Posterior cingulate gyrus (tissue), 11 donors: ENCODE results near the gene THSD7B.
"Not testable (repeated sequence)": the region's sequence is repeated elsewhere in the genome, so short reads cannot be mapped to it uniquely, and the experiment has no call there.

Experiments
- DNase-seq, 10 donors: peaks; one replicate each; pipeline versions ENCODE4 v3.0.0 to v3.0.0-alpha.2; 2020 to 2021; ENCODE audit warnings: mixed read lengths in 3 of 10
- intact Hi-C: fragments of 100-400 bp; cut with DNase I; formaldehyde crosslinking; loops from one replicate; pipeline ENCODE4 v1.15.1; 2023

THSD7B gene

DNA sequence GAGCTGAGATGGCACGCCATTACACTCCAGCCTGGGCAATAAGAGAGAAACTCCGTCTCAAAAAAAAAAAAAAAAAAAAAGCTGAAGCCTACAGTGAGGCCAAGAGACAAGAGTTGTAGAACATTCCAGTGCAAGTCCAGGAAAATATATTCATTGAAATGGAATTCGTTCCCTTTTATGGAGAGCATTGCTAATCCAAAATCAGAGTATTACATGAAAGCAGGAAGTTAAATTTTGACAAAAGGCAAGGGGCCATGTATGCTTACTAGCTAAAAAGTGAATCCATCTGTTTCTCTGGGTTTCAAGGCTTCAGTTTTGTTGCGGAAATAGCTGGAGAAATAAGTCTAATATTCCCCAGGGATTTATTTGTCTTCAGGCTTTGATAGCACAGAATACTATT, 471.7 kb downstream of the THSD7B start:
- no peak for DNase-seq
- intact Hi-C loops, result no loop called here

DNA sequence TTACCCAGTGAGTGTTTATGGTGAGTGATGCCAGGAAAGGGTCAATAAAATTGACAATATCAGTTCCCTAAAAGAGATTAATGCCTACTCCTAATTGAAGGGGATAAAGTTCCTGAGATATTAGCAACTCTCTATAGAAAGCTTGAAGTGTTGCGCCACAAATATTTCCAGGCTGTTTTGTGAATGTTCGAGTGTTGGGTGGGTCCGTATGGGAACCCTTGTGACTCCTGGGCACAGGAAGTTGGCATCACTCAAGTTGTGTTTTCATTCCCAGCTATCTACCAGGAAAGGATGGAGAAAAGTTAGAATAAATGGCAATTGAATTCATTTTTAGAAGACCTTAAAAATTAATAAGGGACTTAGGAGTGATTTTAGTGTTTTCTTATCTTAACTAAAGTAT, 472.7 kb downstream of the THSD7B start:
- intact Hi-C loops, result no loop called here
- no peak for DNase-seq

DNA sequence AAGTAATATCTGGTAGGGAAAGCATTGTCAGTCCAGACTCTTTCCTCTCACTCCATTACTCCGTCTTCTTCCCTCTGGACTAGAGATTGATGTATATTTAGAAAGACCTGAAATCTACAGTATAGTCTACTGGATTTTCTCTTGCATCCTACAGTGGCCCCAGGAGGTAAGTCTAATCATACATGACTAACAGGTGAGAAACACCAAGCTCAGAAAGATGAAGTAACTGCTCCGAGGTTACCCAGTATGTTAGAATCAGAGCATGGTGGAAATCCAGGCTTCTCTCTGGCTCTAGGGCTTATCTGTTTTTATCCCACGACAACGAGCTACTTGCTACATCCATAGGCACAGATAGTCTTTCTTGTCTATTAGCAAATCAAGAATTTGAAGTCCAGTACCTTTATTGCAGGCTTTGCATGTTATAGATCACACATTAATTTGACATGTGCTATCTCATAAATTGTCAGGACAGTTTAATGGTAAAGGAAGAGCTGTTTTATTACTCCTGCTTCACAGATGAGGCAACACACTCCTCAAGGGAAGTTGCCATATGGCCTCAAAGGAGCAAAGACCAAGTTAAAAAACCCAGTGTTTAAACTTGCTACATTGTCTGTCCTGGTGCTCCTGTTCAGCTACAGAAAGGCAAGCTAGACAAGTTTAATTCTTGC, 484.3 kb downstream of the THSD7B start:
- intact Hi-C loops, result no loop called here
- no peak for DNase-seq

DNA sequence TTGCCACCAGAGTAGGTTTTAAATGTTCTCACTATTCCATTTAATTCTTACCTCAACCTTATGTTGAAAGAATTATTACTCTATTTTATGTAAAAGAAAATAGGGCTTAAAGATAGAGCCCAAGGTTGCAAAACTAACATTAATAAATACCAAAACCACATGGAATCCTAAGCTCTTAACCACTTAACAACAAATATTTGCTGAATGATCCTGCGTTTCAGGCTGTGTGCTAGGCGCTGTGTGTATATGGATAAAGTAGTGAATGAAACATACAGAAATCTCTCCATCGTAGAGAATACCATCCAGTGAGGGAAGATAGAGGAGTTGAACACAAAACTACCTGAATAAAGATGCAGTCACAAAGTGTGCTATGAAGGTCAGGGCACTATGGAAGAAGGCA, 485.1 kb downstream of the THSD7B start:
- intact Hi-C loops, result no loop called here
- no peak for DNase-seq

DNA sequence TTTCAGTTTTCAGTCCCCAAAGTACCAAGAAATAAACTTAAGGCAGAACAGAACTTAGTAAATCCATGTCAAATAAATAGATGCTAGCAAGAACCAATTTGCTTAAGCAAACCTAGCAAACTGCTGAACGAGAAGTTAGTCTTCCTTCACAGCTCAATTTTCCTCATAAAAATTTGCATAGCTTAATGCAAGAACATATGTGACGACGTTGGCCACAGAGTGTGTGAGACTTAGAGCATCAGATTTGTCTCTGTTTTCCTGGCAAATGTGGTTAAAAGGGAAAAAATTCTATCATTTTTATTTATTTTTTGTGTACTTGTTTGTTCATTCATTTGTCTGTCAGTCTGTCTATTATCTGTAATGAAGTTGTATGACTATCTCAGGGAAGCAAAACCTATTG, 485.7 kb downstream of the THSD7B start:
- no peak for DNase-seq
- intact Hi-C loops, result no loop called here

DNA sequence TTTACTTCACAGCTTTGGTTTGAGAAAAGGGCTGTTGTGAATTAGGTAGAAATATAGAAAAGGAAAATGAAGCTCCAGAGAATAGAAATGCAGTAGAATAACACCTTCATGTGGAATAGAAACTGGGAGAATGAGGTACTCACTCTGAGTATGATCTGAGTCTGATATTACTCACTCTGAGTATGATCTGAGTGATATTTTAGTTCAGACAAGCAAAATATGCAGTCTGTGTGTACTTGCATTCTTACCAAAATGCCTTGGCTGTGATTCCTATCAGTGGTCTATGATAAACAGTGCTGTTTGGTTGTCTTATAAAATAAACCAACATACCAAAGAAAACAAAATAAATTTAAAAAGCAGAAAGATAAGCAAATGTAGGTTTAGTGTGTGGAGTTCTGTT, 487.6 kb downstream of the THSD7B start:
- intact Hi-C loops, result no loop called here
- no peak for DNase-seq

DNA sequence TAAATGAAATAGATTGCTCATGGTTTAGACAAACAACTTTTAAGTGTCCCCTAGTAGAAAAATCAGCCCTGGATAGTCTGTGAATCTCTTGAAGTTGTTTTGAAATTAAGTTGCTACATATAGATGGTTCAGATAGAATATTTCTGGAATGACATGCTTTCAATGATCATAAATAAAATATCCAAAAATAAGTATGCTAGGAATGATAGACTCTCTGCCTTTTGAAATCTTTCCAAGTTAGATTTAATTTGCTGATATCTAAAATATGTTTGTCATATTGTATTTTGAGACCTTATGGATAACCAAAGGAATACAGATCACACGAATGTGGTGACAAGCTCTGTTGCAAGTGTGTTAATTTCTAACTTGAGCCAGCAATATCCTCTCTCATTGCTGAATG, 488.7 kb downstream of the THSD7B start:
- intact Hi-C loops, result no loop called here
- DNase-seq, result no peak

DNA sequence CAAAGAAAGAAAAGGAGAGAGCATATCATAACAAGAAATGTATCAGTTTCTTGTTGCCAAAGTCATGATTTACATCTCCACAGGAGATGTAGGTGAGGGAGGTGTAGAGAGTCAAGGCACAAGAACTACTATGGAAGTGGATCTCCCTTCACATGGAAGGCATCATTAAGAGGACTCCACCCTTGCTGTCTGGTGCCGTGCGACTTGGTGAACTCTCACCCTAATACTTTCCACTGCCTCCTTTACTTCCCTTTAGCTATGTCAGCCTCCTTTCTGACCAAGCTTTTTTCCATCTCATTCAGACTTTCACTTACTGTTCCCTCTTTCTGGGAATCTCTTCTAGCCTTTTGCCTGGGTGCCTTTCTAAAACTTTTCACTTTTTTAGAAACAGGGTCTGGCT, 490.0 kb downstream of the THSD7B start:
- DNase-seq, result no peak
- intact Hi-C loops, result no loop called here

DNA sequence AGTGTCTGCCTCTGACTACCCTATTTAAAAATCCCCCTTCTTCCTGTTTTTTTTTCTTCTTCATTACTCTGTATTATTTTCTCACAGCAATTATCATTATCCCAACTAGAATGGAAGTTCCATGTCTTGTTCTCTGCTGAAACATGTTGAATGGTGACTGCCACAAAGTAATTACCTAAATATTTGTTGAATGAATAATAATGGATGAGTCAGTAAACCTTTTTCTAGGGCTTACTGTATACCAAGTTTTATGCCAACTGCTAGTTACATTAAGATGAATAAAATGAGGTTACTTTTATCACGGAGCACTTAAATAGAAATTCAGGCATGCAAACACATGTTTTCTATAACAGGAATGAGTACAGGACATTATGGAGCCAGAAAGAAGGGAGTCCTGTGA, 490.6 kb downstream of the THSD7B start:
- no peak for DNase-seq
- intact Hi-C loops, result no loop called here

DNA sequence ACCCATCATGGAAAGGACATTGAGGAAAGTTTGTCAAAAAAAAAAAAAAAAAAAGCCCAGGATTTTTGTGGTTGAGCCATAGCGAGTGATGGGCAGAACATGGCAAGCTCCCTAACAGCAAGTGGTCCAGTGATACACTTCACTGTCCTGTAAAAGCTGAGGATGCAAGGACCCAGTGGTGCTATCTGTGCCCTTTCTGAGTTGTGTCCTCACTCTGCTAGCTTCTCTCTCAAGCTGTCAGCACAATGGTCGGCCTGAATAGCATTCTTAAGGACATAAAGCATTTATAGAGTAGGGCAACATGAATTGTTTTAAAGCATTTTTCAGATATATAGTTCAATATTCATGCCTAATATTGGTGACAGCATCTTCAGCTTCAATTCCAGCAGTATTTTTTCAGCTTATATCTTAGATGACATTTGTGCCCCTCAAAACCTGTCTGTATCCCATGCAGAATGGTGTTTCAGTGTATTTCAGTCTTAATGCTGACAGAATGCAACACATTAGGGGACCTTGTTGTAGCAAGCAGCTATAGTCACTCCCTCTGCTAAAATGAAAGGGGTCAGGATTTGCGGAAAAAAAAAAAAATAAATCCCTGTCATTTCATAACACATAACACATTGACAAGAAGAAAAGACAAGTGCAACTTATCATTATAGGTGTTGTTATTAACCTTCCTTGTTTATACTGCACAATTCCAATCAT, 496.7 kb downstream of the THSD7B start:
- intact Hi-C loops, result no loop called here
- no peak for DNase-seq

DNA sequence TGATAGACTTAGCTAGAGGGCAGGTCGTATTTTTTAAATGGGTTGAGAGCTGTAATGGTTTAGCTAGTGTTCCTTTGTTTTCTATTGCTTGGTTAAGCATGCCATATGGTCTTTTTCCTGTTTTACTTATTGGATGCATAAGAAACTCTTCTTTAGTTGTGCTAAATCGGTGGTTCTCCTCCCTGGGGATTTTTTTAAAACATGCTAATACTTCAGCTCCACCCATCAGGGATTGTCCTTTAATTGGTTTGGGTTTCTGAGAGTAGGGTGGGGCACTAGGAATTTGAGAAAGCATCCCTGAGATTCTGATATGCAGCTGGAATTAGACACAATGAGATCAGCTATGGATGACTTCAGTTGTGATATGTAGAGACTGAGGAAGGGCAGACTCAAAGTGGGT, 497.2 kb downstream of the THSD7B start:
- intact Hi-C loops, result no loop called here
- DNase-seq, result no peak

DNA sequence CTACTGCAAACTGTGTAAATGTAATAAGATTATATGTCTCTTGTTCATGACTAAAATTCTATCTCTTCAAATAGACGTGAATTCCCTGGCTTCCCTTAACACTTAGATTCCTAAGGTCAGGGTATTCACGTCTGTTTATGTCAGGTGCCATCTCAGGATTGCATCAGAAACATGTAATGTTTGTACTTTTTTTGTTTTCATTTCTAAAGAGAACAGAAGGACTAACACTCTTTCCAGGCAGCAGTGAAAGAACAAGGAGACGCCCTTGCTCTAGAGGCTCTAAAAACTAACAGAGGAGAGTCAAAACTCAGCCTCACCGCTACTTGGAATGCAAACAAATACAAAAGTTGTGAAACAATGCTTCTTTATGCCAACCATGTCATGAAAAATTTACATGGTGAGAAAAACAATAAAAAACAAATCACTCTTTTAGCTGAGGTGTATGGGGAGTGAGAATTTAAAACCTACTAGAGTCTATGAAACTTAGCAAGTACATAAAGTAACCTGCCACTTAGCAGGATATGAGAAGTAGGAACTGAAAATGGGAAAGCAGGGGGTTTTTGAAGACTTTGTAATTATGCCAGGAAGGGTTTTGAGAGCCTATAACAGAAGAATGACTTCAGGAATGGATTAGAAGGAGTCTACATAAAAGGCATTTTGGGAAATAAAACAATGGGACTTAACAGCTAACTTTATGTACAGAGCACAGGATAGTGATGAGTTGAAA, 522.7 kb downstream of the THSD7B start:
- intact Hi-C loops, result no loop called here

DNA sequence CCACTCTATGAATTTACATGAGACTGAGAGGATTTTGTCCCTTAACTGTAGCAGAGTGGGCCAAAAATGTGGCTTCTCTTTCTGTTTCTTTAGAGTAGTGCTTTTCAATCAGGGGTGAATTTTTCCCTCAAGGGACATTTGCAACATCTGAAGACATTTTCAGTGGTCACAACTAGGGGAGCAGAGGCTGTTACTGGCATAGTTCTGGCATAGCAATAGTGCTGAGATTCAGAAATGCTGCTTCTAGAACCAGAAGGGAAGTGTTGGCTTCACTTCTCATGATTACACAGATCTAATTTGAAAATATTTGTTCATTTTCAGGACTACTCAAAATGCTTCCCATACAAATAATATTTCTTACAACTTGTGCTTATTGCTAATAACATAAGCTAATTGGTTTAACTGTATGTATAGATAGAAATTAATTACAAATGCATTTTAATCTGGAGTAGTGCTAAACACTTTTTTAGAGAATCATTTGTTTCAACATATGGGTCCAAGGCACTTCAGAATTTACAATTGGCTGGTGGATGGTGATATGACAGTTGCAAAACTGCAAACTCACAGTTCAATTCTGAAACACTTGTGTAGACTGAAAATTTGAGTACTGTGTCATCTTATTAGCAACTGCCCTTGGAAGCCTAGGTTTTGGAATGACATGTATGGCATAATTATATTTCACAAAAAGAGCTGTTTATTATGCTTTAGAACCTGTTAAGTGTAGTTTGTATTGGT, 526.7 kb downstream of the THSD7B start:
- intact Hi-C loops, result no loop called here
- DNase-seq, result no peak

More for the DNA sequence above, 522.7 kb downstream of the THSD7B start:
- no peak for DNase-seq

DNA sequence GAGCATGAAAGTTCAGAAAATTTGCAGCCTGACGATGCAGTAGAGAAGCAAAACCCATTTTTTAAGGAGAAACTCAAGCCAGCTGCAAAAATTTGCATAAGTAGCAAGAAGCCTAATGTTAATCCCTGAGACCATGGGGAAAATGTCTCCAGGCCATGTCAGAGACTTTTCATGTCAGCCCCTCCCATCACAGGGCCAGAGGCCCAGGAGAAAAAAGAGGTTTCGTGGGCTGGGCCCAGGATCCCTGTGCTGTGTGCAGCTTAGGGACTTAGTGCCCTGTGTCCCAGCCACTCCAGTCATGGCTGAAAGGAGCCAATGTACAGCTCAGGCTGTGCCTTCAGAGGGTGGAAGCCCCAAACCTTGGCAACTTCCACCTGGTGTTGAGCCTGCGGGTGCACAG, 533.0 kb downstream of the THSD7B start:
- DNase-seq, result no peak

DNA sequence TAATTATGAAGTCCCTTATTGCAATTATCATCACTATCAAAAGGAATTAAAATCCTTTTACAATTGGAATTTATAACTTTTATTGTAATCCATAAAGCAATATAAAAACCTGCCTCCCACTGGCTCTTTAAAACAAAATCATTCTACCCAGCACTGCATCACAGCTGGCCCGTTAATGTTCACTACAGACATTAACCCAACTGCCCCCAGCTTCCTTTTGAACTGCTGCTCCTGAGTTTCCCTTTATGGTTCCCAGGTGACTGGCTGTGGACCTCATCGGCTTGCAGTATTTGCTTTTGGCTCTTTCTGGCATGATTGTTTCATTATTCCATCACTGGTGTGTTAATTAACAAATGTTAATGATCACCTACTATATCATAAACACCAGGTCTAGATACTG, 535.6 kb downstream of the THSD7B start:
- intact Hi-C loops, result no loop called here
- DNase-seq, result no peak

More for the DNA sequence above, 533.0 kb downstream of the THSD7B start:
- intact Hi-C loops, result no loop called here

DNA sequence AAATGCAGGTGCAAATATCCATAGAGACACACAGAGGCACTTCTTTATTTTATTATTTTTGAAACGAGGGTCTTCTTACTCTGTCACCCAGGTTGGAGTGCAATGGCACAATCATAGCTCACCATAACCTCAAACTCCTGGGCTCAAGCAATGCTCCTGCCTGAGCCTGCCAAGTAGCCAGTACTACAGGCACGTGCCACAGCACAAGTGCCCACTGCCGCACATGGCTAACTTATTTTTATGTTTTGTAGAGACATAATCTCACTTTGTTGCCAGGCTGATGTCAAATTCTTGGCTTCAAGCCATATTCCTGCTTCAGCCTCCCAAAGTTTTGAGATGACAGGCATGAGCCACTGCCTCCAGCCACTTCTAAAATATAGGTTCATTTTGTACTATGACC, 537.6 kb downstream of the THSD7B start:
- no peak for DNase-seq
- intact Hi-C loops, result no loop called here

DNA sequence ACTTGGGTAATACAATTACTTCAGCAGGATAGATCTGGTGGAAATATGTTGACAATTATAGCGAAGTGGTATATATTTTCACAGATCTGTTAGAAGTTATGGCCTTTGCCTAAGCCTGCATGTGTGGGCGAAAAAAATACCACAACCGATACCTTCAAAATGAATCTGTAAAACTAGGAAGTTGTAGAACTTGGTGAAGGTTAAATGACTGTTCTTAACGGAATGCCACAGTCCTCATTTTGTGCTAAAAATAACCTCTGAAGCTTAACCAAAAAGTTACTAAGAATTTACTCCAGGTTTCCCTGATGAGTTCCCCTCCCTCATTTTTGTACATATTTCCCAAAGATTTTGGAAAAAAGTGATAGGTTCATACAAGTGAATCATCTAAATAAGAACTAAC, 550.7 kb downstream of the THSD7B start:
- intact Hi-C loops, result no loop called here
- DNase-seq, result no peak

DNA sequence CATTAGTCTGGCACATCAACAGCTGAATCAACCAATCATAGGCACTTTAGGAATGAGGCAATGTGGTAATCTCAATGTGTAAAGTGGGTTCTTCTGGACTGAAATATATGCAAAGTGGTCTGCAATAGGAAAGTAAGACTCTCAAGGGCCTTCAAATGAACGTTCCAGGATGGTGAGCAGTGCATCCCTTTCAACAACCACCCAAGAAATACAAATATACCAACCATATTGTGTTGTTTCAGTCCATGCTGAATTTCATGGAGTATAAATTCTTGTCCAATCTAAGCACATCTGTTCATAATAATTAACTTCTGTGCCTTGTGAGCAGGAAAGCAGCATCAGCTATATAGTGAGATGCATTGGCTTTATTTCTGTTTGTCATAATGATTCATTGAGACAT, 556.2 kb downstream of the THSD7B start:
- intact Hi-C loops, result no loop called here
- no peak for DNase-seq

DNA sequence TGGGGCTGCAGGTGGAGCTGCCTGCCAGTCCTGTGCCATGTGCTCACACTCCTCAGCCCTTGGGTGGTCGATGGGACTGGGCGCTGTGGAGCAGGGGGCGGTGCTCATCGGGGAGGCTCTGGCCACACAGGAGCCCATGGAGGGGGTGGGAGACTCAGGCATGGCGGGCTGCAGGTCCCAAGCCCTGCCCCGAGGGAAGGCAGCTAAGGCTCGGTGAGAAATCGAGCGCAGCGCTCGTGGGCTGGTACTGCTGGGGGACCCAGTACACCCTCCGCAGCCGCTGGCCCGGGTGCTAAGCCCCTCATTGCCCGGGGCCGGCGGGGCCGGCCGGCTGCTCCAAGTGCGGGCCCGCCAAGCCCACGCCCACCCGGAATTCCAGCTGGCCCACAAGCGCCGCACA, 566.2 kb downstream of the THSD7B start:
- DNase-seq, result peak in 2 of 10 donors; percentile 52 to 69

DNA sequence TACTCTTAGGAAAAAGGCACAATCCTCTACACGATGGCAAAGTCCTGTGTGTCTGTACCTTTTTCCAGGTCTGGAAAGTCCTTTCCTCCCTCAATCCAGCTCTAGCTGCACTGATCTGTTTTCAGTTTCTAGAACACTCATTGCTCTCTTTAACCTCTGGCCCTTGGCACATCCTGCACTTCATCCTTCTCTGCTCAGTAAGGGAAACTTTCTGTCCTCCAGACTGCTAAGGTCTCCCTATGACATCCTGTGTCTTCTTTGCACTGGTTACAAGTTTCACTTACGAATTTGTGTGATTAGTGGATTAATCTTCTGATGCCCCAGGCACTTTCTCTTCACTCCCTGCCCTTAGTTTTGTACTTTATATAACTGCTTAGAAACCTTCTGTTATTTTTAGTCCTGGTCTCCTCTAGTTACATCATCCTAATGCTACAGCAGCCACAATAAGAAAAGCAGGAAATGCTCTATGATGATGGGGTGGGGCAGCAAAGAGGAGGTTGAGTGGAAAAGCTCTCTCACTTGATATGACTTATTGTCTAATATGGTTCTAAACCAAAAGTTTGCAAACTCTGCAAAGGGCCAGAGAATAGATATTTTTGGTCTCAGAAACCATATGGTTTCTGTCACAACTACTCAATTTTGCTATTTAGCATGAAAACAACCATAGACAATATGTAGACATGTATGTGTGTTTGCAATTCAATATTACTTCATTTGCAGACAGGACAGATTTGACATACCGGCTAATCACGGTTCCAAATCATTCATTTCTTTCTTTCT, 568.2 kb downstream of the THSD7B start:
- intact Hi-C loops, result no loop called here
- DNase-seq, result no peak

More for the DNA sequence above, 566.2 kb downstream of the THSD7B start:
- intact Hi-C loops, result not testable (repeated sequence)
